T-cell (primary cell): ENCODE measurements around the gene NFIA. TPM values are rescaled to one million over a fixed set of nuclear protein-coding genes. Genes with fewer than 3 reads are reported as not detected.

Source experiments
- ATAC-seq, 4 experiments: fragments of 200-7000 bp in 3 of 4; fragments of 150-1000 bp in 1 of 4; cut with Tn5 transposase; replicated peaks in 1 of 4; 1 replicate in 3 of 4; 2 replicates in 1 of 4; pipeline ENCODE4 v1.10.0; 2021; ENCODE audit warnings: moderate library complexity in 3 of 4, mild to moderate bottlenecking in 2 of 4, moderate number of reproducible peaks in 1 of 4
- CTCF ChIA-PET, 2 donors: fragments of 300-600 bp; sonication (Branson Sonifier 250); formaldehyde crosslinking; loops; one replicate each; lab custom pipeline; 2022; ENCODE audit warnings: antibody characterized with exemption in 2 of 2; lab: Charles Lee
- POLR2A ChIA-PET, 2 donors: fragments of 300-600 bp; sonication (Branson Sonifier 250); formaldehyde crosslinking; loops; one replicate each; lab custom pipeline; 2022; ENCODE audit warnings: antibody characterized with exemption in 2 of 2; lab: Charles Lee
- DNase-seq, 35 experiments: peaks; one replicate each; pipeline versions ENCODE4 v3.0.0 to v3.0.0-alpha.2; 2013 to 2023
- H3K27ac ChIP-seq: one replicate; pipeline ENCODE4 v1.5.1; 2013; ENCODE audit warnings: low read length
- H3K27me3 ChIP-seq, 2 experiments: replicated peaks in 1 of 2; 1 replicate in 1 of 2; 2 replicates in 1 of 2; pipeline versions ENCODE4 v1.6.1 to v1.7.0; 2013; ENCODE audit warnings: low read length in 1 of 2, mixed read lengths in 1 of 2; ENCODE audit not compliant: control insufficient read depth in 2 of 2, insufficient read depth in 2 of 2; ENCODE audit errors: extremely low read depth in 1 of 2
- H3K36me3 ChIP-seq, 2 donors: 1 replicate in 1 of 2; 2 replicates in 1 of 2; pipeline versions ENCODE4 v1.6.1 to v1.7.0; 2013; ENCODE audit warnings: low read length in 1 of 2; ENCODE audit not compliant: control insufficient read depth in 2 of 2, insufficient read depth in 1 of 2; ENCODE audit errors: extremely low read depth in 1 of 2
- H3K4me1 ChIP-seq, 2 experiments: 1 replicate in 1 of 2; 2 replicates in 1 of 2; pipeline versions ENCODE4 v1.6.1 to v1.7.0; 2013; ENCODE audit warnings: low read length in 2 of 2, mixed read lengths in 1 of 2; ENCODE audit not compliant: insufficient read depth in 2 of 2, control insufficient read depth in 1 of 2; ENCODE audit errors: extremely low read depth in 1 of 2
- H3K4me3 ChIP-seq, 2 donors: 1 replicate in 1 of 2; 2 replicates in 1 of 2; pipeline versions ENCODE4 v1.5.1 to v1.7.0; 2013; ENCODE audit warnings: mild to moderate bottlenecking in 2 of 2, low read length in 1 of 2, moderate library complexity in 1 of 2; ENCODE audit not compliant: control insufficient read depth in 1 of 2; ENCODE audit errors: extremely low read depth in 1 of 2
- H3K9me3 ChIP-seq: 2 replicates; pipeline ENCODE4 v1.7.0; 2013
- H3K27ac Mint-ChIP-seq, 2 donors: one replicate each; pipeline ENCODE4 v1.8.0; 2020 to 2021; ENCODE audit warnings: mild to moderate bottlenecking in 2 of 2, mixed read lengths in 2 of 2
- H3K27me3 Mint-ChIP-seq, 2 donors: one replicate each; pipeline ENCODE4 v1.8.0; 2021 to 2022; ENCODE audit warnings: mixed read lengths in 2 of 2
- H3K36me3 Mint-ChIP-seq: one replicate; pipeline ENCODE4 v1.8.0; 2021; ENCODE audit warnings: mixed read lengths
- H3K4me1 Mint-ChIP-seq, 3 donors: one replicate each; pipeline ENCODE4 v1.8.0; 2020 to 2022; ENCODE audit warnings: mixed read lengths in 3 of 3, mild to moderate bottlenecking in 1 of 3
- H3K4me3 Mint-ChIP-seq, 3 donors: one replicate each; pipeline ENCODE4 v1.8.0; 2020 to 2022; ENCODE audit warnings: mild to moderate bottlenecking in 3 of 3, mixed read lengths in 3 of 3, moderate library complexity in 3 of 3
- H3K9me3 Mint-ChIP-seq, 3 donors: one replicate each; pipeline ENCODE4 v1.8.0; 2020 to 2022; ENCODE audit warnings: mixed read lengths in 3 of 3
- WGBS: methylation state at CpG from one replicate; pipeline ENCODE4 v1.1.5; 2013; ENCODE audit warnings: missing lambda C conversion rate; ENCODE audit not compliant: insufficient coverage; 5-methylcytosine and 5-hydroxymethylcytosine counted together
- total RNA-seq, 35 experiments: library from RNA in 6 of 35; stranded (reverse) in 6 of 35; fragments of 120-200 nt in 1 of 35; gene quantifications; one replicate each; pipeline versions ENCODE4 v1.2.1 to v1.2.4 and lab custom pipeline; 2013 to 2026

NFIA gene
- total RNA-seq, 5 donors from 2014 or later (not counting 1 experiment from before 2014, with no cell fraction given) = 5.1 to 10.1 (median 7.1) TPM

DNA sequence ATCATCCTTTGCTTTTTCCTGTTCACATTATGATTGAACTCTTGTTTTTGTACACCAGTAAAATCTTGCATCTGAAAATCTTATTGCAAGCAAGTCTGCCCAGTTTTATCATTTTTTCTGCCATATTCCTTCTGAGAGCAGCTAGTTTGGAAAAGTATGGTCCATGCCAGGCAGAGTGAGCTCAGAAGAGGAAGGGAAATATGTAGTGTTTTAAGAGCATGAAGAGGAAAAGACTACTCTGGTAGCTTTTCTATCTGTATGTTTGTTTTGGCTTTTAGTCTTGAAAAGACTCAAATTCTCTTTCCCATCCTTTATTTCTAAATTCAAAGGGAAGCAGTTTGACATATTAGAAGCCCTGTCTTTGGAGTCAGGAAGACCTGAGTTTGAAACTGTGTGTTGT lies 125.8 kb downstream of the NFIA start:
- Mint-ChIP-seq H3K4me1 (no peaks in the 10 kb centered on the region), H3K9me3 (no peaks in the 10 kb centered on the region), H3K27ac (no peak overlapping the region), H3K36me3 (no peaks in the 10 kb centered on the region), H3K27me3 (peaks cover 0 to 2% of the 10 kb centered on the region in 2 donors), H3K4me3 (no peak overlapping the region)
- ATAC-seq (no peak), DNase-seq (no peak)
- Histone ChIP-seq H3K27ac (no peak overlapping the region), H3K36me3 (no peaks in the 10 kb centered on the region), H3K4me3 (no peak overlapping the region), H3K9me3 (no peaks in the 10 kb centered on the region), H3K27me3 (no peaks in the 10 kb centered on the region), H3K4me1 (no peaks in the 10 kb centered on the region)
- ChIA-PET POLR2A (interaction anchor here in 1 of 2 donors (0.6 kb wide), 1 partner anchor 216 kb away, joined by 9 read pairs; no protein-coding TSS in a partner anchor), CTCF (interaction anchor here in 1 of 2 donors (1.7 kb wide), 1 partner anchor 158 kb away, joined by 4 read pairs; no protein-coding TSS in a partner anchor)

GRCh38 chr1:61208831-61209230 lies 126.5 kb downstream of the NFIA start:
- Mint-ChIP-seq H3K36me3 (no peaks in the 10 kb centered on the region), H3K27me3 (peaks cover 0 to 2% of the 10 kb centered on the region in 2 donors), H3K4me3 (no peak overlapping the region), H3K9me3 (no peaks in the 10 kb centered on the region), H3K27ac (no peak overlapping the region), H3K4me1 (no peaks in the 10 kb centered on the region)
- ATAC-seq = no peak
- no peaks in the 10 kb centered on the region for H3K4me1 ChIP-seq
- no peaks in the 10 kb centered on the region for H3K9me3 ChIP-seq
- WGBS = no CpG with 5 or more reads among the region's 2 CpGs
- no peaks in the 10 kb centered on the region for H3K36me3 ChIP-seq
- ChIA-PET CTCF (interaction anchor here (1.1 to 1.7 kb wide), 3 partner anchors 159 to 160 kb away, joined by 4 to 5 read pairs (median 4); no protein-coding TSS in a partner anchor), POLR2A (no interaction called here)
- no peak overlapping the region for H3K4me3 ChIP-seq
- H3K27me3 ChIP-seq = no peaks in the 10 kb centered on the region
- H3K27ac ChIP-seq = no peak overlapping the region
- DNase-seq = no peak

- no peaks in the 10 kb centered on the region for H3K9me3 ChIP-seq
- CTCF ChIA-PET = interaction anchor here (0.6 to 1.9 kb wide), 3 partner anchors 162 to 178 kb away, joined by 3 to 5 read pairs (median 4); no protein-coding TSS in a partner anchor
- no peak for ATAC-seq
Observed at GRCh38 chr1:61210435-61211154, 128.2 kb downstream of the NFIA start.

GRCh38 chr1:61213245-61214011 lies 131.1 kb downstream of the NFIA start:
- Mint-ChIP-seq H3K27me3 (no peaks in the 10 kb centered on the region), H3K9me3 (no peaks in the 10 kb centered on the region), H3K27ac (no peak overlapping the region), H3K4me3 (no peak overlapping the region), H3K4me1 (no peaks in the 10 kb centered on the region), H3K36me3 (no peaks in the 10 kb centered on the region)
- Histone ChIP-seq H3K36me3 (no peaks in the 10 kb centered on the region), H3K27me3 (no peaks in the 10 kb centered on the region), H3K9me3 (no peaks in the 10 kb centered on the region), H3K27ac (no peak overlapping the region), H3K4me3 (no peak overlapping the region), H3K4me1 (no peaks in the 10 kb centered on the region)
- ATAC-seq (no peak), DNase-seq (no peak)
- ChIA-PET CTCF (no interaction called here), POLR2A (interaction anchor here in 1 of 2 donors (0.6 kb wide), 1 partner anchor 21 kb away, joined by 3 read pairs; no protein-coding TSS in a partner anchor)
- 91% methylated on average over 7 of the region's 12 CpGs for WGBS

More at GRCh38 chr1:61210435-61211154, 128.2 kb downstream of the NFIA start:
- no peak overlapping the region for H3K4me3 ChIP-seq
- POLR2A ChIA-PET = no interaction called here
- H3K4me1 ChIP-seq = no peaks in the 10 kb centered on the region
- DNase-seq = peak in 1 of 35 experiments; percentile 30
- Mint-ChIP-seq H3K9me3 (no peaks in the 10 kb centered on the region), H3K36me3 (no peaks in the 10 kb centered on the region), H3K27me3 (peaks cover 0 to 2% of the 10 kb centered on the region in 2 donors), H3K4me3 (no peak overlapping the region), H3K27ac (no peak overlapping the region), H3K4me1 (no peaks in the 10 kb centered on the region)
- H3K27me3 ChIP-seq = no peaks in the 10 kb centered on the region
- no peaks in the 10 kb centered on the region for H3K36me3 ChIP-seq
- no peak overlapping the region for H3K27ac ChIP-seq
- 93% methylated on average over 2 of the region's 3 CpGs for WGBS

DNA sequence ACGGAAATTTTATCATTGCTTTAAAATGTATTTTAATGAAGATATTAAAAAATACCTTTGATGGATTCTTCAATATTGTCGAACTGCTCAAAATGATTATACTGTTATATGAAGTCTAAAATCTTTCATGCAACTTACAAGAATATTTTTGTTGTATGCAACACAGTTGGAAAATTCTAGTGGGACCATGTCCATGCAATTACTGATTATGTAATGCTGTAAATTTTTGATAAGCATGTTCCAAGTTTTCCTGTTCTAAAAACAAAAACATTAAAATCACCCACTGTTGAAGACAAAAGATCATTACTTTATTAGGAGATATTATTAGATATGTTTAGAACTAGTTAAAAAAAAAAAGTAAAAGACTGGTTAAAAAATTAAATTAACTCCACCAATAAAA lies 132.8 kb downstream of the NFIA start:
- Mint-ChIP-seq H3K9me3 (no peaks in the 10 kb centered on the region), H3K4me3 (no peak overlapping the region), H3K27ac (no peak overlapping the region), H3K4me1 (no peaks in the 10 kb centered on the region), H3K36me3 (no peaks in the 10 kb centered on the region), H3K27me3 (no peaks in the 10 kb centered on the region)
- no peaks in the 10 kb centered on the region for H3K9me3 ChIP-seq
- no peaks in the 10 kb centered on the region for H3K27me3 ChIP-seq
- H3K4me3 ChIP-seq = no peak overlapping the region
- H3K27ac ChIP-seq = no peak overlapping the region
- ChIA-PET POLR2A (no interaction called here), CTCF (interaction anchor here in 1 of 2 donors (0.6 kb wide), 1 partner anchor 677 kb away, joined by 3 read pairs; no protein-coding TSS in a partner anchor)
- no peak for DNase-seq
- H3K36me3 ChIP-seq = no peaks in the 10 kb centered on the region
- no peaks in the 10 kb centered on the region for H3K4me1 ChIP-seq
- no CpG with 5 or more reads among the region's 2 CpGs for WGBS
- no peak for ATAC-seq

DNA sequence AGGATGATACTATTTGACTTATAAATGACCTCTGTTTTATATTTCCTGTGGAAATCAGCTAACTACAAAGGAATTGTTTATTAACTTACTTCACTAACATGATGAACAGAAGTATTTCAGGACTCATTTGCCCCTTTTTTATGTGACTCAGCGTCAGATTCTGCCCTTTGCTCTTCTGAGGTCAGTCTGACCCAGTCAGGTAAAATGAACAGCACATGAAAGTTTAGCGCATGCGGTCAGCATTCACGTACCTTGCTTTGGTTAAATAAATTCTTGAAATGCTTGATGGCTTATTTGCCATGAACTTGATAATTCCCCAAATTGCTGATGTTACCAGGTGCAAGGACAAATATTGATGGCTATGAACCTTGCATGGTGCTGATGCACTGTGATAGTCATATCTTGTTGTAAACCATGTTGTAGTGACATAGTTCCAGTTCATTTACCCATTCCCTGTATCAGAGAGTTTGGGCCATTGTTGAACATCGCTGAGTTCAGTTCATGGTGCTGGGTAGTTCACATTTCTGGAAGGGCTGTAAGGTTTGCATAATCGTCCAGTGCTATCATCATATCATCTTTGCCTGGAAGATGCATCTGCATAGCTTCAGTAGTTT lies 133.4 kb downstream of the NFIA start:
- Histone ChIP-seq H3K27me3 (no peaks in the 10 kb centered on the region), H3K36me3 (no peaks in the 10 kb centered on the region), H3K4me1 (no peaks in the 10 kb centered on the region), H3K4me3 (no peak overlapping the region), H3K9me3 (no peaks in the 10 kb centered on the region), H3K27ac (no peak overlapping the region)
- Mint-ChIP-seq H3K27ac (no peak overlapping the region), H3K27me3 (no peaks in the 10 kb centered on the region), H3K4me3 (no peak overlapping the region), H3K36me3 (no peaks in the 10 kb centered on the region), H3K4me1 (no peaks in the 10 kb centered on the region), H3K9me3 (no peaks in the 10 kb centered on the region)
- CTCF ChIA-PET = interaction anchor here in 1 of 2 donors (0.6 kb wide), 1 partner anchor 678 kb away, joined by 3 read pairs; no protein-coding TSS in a partner anchor
- WGBS = 98% methylated on average over 5 of the region's 6 CpGs
- ATAC-seq (no peak), DNase-seq (no peak)
- POLR2A ChIA-PET = no interaction called here
